Right ventricle myocardium superior (tissue), 1 donor: ENCODE results near the gene SELENOO. TPM values are rescaled to one million over a fixed set of nuclear protein-coding genes. Genes with fewer than 3 reads are reported as not detected.
"Not testable (repeated sequence)": the region's sequence is repeated elsewhere in the genome, so short reads cannot be mapped to it uniquely, and the experiment has no call there.

Experiments used
- ATAC-seq: fragments of 200-7000 bp; cut with Tn5 transposase; one replicate; pipeline ENCODE4 v1.9.1; 2020; ENCODE audit warnings: mild to moderate bottlenecking; ENCODE audit not compliant: poor library complexity
- DNase-seq: peaks from one replicate; pipeline ENCODE4 v3.0.0-alpha.2; 2020
- intact Hi-C: fragments of 100-400 bp; cut with DNase I; formaldehyde crosslinking; loops from one replicate; pipeline ENCODE4 v1.11.2; 2022
- total RNA-seq: library from RNA; stranded (reverse); fragmentation: NEBNext Ultra II Directional; extraction: Animal tissue kit (Norgen Biotek cat#: 25700); gene quantifications from one replicate; pipeline ENCODE4 v1.2.1, GENCODE V29; 2021
- donor health status: DM: no; HTN: yes; CAD: no; lungs with severe emphysema.

Gene SELENOO
- total RNA-seq, 1 donor from 2014 or later: 15.6 TPM

- DNase-seq (no peak), ATAC-seq (no peak)
- intact Hi-C loops: no loop called here
These were observed 3.6 kb upstream of the SELENOO start for GRCh38 chr22:50197000-50197800.

- DNase-seq (no peak), ATAC-seq (no peak)
- intact Hi-C loops: no loop called here
These were observed 2.8 kb upstream of the SELENOO start for GRCh38 chr22:50197856-50198623.

- no peak for ATAC-seq
- intact Hi-C loops: no loop called here
- no peak for DNase-seq
These were observed 2.2 kb upstream of the SELENOO start for GRCh38 chr22:50198624-50199017.

GRCh38 chr22:50199251-50199721 lies 1.5 kb upstream of the SELENOO start:
- no peak for DNase-seq
- intact Hi-C loops: no loop called here

GRCh38 chr22:50199829-50200460 lies 866 bp upstream of the SELENOO start:
- intact Hi-C loops: no loop called here
- DNase-seq (no peak), ATAC-seq (peak; percentile 2)

More at GRCh38 chr22:50199251-50199721, 1.5 kb upstream of the SELENOO start:
- ATAC-seq: no peak

GRCh38 chr22:50201191-50202129 lies 649 bp downstream of the SELENOO start:
- intact Hi-C loops: no loop called here
- ATAC-seq: peak; percentile 7
- no peak for DNase-seq

GRCh38 chr22:50202130-50202666 lies 1.4 kb downstream of the SELENOO start:
- no peak for ATAC-seq
- no peak for DNase-seq
- intact Hi-C loops: no loop called here

- no peak for ATAC-seq
- no peak for DNase-seq
- intact Hi-C loops: no loop called here
These were observed 2.5 kb downstream of the SELENOO start for GRCh38 chr22:50203288-50203687.

GRCh38 chr22:50204571-50204970 lies 3.8 kb downstream of the SELENOO start:
- no peak for ATAC-seq
- no peak for DNase-seq
- intact Hi-C loops: no loop called here

GRCh38 chr22:50204998-50205397 lies 4.2 kb downstream of the SELENOO start:
- intact Hi-C loops: loop anchor here (5.0 kb wide), 1 partner anchor 58 kb away; no protein-coding TSS in a partner anchor
- not testable (repeated sequence) for DNase-seq

GRCh38 chr22:50205781-50206569 lies 5.2 kb downstream of the SELENOO start:
- intact Hi-C loops: loop anchor here (5.0 kb wide), 1 partner anchor 59 kb away; no protein-coding TSS in a partner anchor
- DNase-seq (no peak), ATAC-seq (no peak)

More at GRCh38 chr22:50204998-50205397, 4.2 kb downstream of the SELENOO start:
- ATAC-seq: not testable (repeated sequence)

- intact Hi-C loops: loop anchor here (5.0 kb wide), 1 partner anchor 59 kb away; no protein-coding TSS in a partner anchor
- ATAC-seq: peak; percentile 83
- DNase-seq: peak; percentile 88
These were observed 5.8 kb downstream of the SELENOO start for GRCh38 chr22:50206599-50206998.

- ATAC-seq (no peak), DNase-seq (peak; percentile 50)
- intact Hi-C loops: loop anchor here (5.0 kb wide), 1 partner anchor 60 kb away; no protein-coding TSS in a partner anchor
These were observed 6.8 kb downstream of the SELENOO start for GRCh38 chr22:50207383-50208140.

GRCh38 chr22:50208430-50208938 lies 7.7 kb downstream of the SELENOO start:
- intact Hi-C loops: loop anchor here (5.0 kb wide), 1 partner anchor 61 kb away; no protein-coding TSS in a partner anchor
- no peak for DNase-seq
- ATAC-seq: no peak

- DNase-seq (no peak), ATAC-seq (no peak)
- intact Hi-C loops: loop anchor here (5.0 kb wide), 1 partner anchor 62 kb away; no protein-coding TSS in a partner anchor
These were observed 8.4 kb downstream of the SELENOO start for GRCh38 chr22:50208939-50209892.
